Activated T-helper 17 cell treated with anti-CD3 and anti-CD28 coated beads, Interleukin-2, amount 50 U/mL, for 72 hours (primary cell): ENCODE data around the gene ATOX1. TPM values are rescaled to one million over a fixed set of nuclear protein-coding genes. Genes with fewer than 3 reads are reported as not detected.

Source experiments
- ATAC-seq: fragments of 150-1000 bp; cut with Tn5 transposase; replicated peaks from 2 replicates; pipeline ENCODE4 v1.10.0; 2021; ENCODE audit warnings: mild to moderate bottlenecking, moderate library complexity
- H3K27ac Mint-ChIP-seq: one replicate; pipeline ENCODE4 v1.8.0; 2022; ENCODE audit warnings: mixed read lengths
- H3K27me3 Mint-ChIP-seq: one replicate; pipeline ENCODE4 v1.8.0; 2022; ENCODE audit warnings: mixed read lengths
- H3K36me3 Mint-ChIP-seq: one replicate; pipeline ENCODE4 v1.8.0; 2022; ENCODE audit warnings: low read depth, mild to moderate bottlenecking, mixed read lengths
- H3K4me1 Mint-ChIP-seq: one replicate; pipeline ENCODE4 v1.8.0; 2022; ENCODE audit warnings: mixed read lengths
- H3K4me3 Mint-ChIP-seq: one replicate; pipeline ENCODE4 v1.8.0; 2022; ENCODE audit warnings: mild to moderate bottlenecking, mixed read lengths
- H3K9me3 Mint-ChIP-seq: one replicate; pipeline ENCODE4 v1.8.0; 2022; ENCODE audit warnings: mixed read lengths
- total RNA-seq, 2 donors: library from RNA; stranded (reverse); gene quantifications; one replicate each; pipeline ENCODE4 v1.2.3, GENCODE V29; 2022

The ATOX1 gene
- total RNA-seq, 2 donors from 2014 or later = 41.8 to 87.8 TPM

DNA sequence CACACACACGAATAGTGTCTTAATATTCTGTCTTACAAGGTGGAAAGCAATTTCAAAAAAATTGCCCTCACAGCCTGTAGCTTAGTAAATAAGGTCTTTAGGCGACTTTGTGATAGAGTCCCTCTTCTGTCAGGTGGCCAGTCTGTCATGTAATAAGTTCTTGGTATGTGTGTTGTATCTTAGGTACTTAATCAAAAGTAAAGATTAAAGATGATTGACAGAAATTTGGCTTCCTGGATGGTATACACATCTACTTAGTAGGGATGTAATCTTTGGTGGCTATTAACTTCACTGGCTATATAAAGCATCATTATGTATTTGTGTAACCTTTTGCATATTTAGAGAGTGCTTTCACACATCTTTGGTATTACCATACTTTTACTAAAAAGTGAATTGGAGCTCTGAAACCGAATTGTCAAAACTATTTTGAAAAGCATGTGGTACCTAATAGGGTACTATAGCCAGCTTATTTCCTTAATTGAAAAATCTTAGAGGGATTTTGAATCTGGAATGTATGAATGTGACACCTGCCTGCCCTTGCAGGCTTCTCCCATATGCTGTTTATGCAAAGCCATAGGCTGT is 16.7 kb upstream of the ATOX1 start:
- H3K9me3 Mint-ChIP-seq = no peaks in the 10 kb centered on the region

DNA sequence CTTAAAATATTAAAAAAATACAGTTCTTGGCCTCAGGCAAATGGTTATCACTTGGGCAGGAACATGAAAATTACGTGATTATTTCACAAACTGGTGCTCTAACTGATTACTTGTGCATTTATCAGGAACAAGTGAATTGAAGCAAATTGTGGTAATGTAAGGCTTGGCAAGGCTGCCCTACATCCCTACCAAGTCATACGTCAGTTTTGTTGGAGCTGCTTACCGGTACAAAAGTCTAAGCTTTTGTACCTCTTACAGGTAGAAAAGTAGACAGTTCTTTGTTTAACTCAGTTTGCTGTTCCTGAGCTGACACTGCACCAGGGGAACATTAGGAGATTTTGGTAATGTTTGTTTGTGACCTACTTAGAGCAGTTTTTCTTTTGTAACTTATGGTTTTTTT is 15.5 kb upstream of the ATOX1 start:
- peak overlapping the region; percentile 79 for H3K27ac Mint-ChIP-seq
- no peak overlapping the region for H3K4me3 Mint-ChIP-seq
- H3K4me1 Mint-ChIP-seq = peaks cover 27% of the 10 kb centered on the region
- ATAC-seq = no peak
- no peaks in the 10 kb centered on the region for H3K27me3 Mint-ChIP-seq
- peaks cover 65% of the 10 kb centered on the region for H3K36me3 Mint-ChIP-seq
- H3K9me3 Mint-ChIP-seq = no peaks in the 10 kb centered on the region

More for the DNA sequence above, 16.7 kb upstream of the ATOX1 start:
- Mint-ChIP-seq H3K27ac (peak overlapping the region; percentile 79), H3K27me3 (no peaks in the 10 kb centered on the region), H3K4me3 (no peak overlapping the region), H3K36me3 (peaks cover 77% of the 10 kb centered on the region), H3K4me1 (peaks cover 38% of the 10 kb centered on the region)
- no peak for ATAC-seq

DNA sequence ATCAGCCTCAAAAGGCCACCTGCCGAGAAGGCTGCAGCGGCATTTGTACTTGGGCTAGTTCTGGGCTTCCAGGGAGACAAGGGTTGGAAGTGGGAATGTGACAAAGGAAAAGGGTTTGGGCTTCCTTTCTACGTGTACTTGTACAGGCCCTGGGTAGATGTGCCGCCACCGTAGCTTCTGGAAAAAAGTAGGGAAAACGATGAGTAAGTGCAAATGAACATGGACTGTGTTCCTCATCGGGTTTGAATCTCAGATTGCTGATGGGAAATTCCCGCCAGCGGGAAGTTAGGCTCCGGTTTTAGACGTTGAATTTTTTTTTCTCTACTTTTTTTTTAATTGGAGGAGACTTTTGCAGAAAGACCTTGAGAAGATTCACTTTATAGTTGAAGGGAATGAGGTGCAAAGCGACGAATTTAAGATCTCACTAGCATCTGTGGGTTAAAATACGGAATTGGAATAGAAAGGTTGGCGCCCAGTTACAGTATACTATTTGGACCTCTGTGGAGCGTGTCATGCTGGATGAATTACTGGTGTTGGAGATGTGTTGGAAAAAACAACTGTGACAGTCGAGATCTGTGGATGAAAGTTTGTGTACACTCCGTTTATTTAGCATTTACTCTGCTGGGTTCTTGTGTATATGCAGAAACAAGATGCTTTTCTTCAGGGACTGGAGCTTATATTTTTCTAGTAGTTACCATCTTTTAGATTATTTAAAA is 14.6 kb upstream of the ATOX1 start:
- ATAC-seq = no peak
- Mint-ChIP-seq H3K4me3 (no peak overlapping the region), H3K27me3 (no peaks in the 10 kb centered on the region), H3K36me3 (peaks cover 56% of the 10 kb centered on the region), H3K9me3 (no peaks in the 10 kb centered on the region), H3K27ac (peak overlapping the region; percentile 79), H3K4me1 (peaks cover 22% of the 10 kb centered on the region)

DNA sequence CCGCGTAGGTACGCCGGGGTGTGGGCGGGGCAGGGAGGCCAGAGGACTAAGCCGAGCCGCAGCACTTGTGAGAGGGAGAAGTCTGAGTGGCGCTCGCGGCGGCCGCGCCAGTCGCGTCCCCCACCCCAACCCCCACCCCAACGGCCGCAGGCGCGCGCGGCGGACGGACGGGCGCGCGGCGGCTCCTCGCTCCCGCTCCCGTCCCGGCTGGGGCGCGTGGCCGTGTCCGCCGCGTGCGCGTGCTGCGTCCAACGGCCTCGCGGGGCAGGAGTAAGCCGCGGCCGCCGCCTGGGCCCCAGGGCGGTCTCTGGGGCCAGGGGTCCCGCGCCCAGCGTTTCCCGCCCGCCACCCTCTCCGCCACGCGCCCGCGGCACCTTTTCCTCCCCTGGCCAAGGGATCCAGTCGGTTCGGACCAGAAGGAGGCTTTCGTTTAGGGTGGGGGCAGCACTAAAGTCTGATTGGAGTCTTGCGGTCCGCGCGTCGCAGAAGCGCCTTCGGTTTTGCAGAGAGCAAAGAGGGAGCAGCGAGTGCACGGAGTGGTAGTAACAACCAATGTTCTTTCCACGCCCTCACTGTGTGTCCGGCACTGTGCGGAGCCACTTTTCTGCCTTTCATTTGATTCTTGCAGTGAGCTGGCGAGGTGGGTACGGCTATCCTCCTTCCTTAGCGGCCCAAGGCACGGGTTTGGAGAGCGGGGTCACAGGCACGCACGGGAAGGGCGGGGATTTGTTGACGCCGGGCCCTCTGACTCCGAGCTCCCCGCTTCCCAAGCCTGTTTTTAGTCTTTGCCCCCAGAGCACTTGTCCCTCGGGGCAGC is 13.8 kb upstream of the ATOX1 start:
- Mint-ChIP-seq H3K36me3 (peaks cover 48% of the 10 kb centered on the region), H3K27ac (peak overlapping the region; percentile 79), H3K4me1 (peaks cover 16% of the 10 kb centered on the region), H3K9me3 (no peaks in the 10 kb centered on the region), H3K27me3 (no peaks in the 10 kb centered on the region), H3K4me3 (no peak overlapping the region)
- no peak for ATAC-seq

DNA sequence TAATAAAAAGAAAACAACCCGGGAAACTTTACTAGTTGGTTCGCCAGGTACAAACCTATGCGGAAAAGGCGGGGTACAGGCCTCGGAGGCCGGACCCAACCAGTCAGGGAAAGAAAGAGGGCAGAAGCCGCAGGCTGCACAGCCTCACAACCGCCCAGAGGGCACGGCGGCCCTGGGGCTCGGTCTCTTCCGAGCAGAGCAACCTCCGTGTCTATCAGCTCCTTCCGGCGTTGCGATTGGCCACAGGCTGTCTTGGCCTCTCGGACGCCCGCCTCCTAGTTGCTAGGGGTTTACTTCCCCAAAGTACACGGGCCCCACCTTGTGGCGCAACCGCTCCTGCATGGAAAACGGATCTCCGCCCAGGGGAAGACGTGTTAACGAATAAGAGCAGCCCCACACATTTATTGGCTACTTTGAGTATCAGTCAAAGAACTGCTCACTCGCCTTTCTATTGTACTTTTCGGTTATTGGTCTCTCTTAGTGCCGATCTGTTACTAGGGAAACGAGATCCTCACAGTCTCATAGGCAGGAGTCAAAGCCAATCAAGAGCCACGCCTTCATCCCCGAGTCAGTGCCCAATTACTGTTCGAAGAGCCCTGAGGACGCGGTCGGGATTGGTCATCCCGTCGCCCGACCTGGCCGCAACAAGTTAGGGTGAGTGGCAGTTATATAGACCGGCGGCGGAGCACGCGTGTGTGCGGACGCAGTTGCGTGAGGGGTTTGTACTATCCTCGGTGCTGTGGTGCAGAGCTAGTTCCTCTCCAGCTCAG is 13.0 kb upstream of the ATOX1 start, which contains the start of gene G3BP1:
Gene G3BP1, plus strand, starts transcription at position 696 of the 770 bp plus-strand sequence. CDS start 14,667 bp downstream, outside the sequence.
- no peaks in the 10 kb centered on the region for H3K9me3 Mint-ChIP-seq
- peaks cover 40% of the 10 kb centered on the region for H3K36me3 Mint-ChIP-seq
- ATAC-seq = peak; percentile 85
- H3K27ac Mint-ChIP-seq = peak within 1 kb of the TSS; percentile 79
- no peaks in the 10 kb centered on the region for H3K27me3 Mint-ChIP-seq
- no peak within 1 kb of the TSS for H3K4me3 Mint-ChIP-seq
- peaks cover 10% of the 10 kb centered on the region for H3K4me1 Mint-ChIP-seq

DNA sequence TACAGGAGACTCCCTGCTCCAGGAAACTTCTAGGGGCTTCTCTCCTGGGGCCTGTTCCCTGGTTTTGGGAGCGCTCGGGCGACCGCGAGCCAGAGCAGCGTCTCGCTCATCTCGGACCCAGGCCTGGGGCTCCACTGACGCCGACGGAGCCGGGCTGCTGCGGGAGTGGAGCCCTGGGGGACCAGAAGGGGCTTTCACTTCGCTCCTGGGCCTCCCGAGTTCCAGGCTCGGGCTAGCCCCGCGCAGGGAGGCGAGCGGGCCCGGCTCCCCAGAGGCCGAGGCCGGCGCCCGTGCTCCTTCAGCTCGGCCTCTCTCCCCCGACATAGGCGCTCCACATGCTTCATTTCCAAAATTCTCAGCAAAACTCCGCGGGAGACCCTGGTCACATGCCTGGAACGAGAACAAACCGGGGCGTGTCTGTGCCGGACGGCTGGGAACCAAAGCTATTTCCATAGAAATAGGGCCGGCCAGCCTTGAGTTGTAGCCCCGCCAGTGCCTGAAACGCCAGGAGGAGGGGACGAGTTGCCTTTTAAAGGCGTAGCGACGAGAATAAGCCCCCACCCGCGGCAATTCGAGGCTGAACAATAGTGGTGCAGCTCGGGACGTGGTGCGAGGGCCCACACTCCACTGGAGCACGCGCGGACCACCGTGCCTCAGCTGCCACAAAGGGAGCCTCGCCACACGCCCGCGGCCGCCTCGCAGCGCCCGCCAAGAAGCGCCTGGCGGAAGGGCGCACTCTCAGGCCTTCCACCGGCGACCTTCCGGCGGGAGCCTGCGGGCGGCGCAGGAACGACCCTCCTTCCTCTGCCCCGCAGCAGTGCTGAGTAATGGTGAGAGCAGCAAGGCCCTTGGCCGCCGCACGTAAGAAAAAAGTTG is 12.2 kb upstream of the ATOX1 start:
- Mint-ChIP-seq H3K4me1 (peaks cover 4% of the 10 kb centered on the region), H3K27ac (no peak overlapping the region), H3K36me3 (peaks cover 32% of the 10 kb centered on the region), H3K27me3 (no peaks in the 10 kb centered on the region), H3K4me3 (no peak overlapping the region), H3K9me3 (no peaks in the 10 kb centered on the region)
- ATAC-seq = peak; percentile 27

DNA sequence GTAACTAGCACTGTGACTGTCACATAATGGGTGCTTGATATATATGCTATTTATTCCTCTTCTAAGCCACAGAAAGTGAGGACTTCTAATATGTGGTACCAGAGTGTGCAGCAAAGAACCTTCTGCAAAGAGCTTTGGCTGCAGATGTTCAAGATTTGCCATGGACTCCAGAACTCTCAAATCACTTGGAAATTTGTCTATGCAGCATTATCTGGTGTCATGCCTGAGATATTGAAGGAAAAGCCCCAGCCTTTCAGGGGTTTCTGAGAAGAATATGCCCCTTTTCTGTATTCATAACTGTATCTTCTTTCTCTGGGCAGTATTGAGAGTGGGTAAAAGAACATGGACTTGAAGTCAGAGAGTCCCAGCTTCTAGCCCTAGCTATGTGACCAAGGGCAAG is 8.5 kb upstream of the ATOX1 start:
- ATAC-seq = no peak
- no peaks in the 10 kb centered on the region for H3K36me3 Mint-ChIP-seq
- no peak overlapping the region for H3K27ac Mint-ChIP-seq

DNA sequence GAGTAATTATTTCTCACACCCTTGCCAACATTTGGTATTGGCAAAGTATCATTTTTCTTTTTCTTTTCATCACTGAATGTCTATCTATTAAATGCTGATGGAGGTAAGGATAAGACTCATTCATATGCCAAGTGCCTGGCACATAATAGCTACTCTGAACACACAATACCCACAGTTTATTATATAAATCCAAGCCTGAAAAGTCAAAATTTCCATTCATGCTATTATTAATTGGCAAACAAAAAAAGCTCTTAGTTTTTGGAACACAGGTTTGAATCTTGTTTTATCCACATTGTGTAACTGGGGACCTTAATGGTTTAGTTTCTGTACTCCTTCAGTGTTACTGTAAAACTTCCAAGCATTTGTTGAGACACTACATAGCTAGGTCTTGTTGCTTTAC is 6.4 kb upstream of the ATOX1 start:
- Mint-ChIP-seq H3K27ac (no peak overlapping the region), H3K4me3 (no peak overlapping the region), H3K27me3 (no peaks in the 10 kb centered on the region), H3K36me3 (no peaks in the 10 kb centered on the region), H3K9me3 (no peaks in the 10 kb centered on the region), H3K4me1 (no peaks in the 10 kb centered on the region)
- ATAC-seq = no peak

More for the DNA sequence above, 8.5 kb upstream of the ATOX1 start:
- Mint-ChIP-seq H3K4me1 (no peaks in the 10 kb centered on the region), H3K27me3 (no peaks in the 10 kb centered on the region), H3K4me3 (no peak overlapping the region), H3K9me3 (no peaks in the 10 kb centered on the region)

DNA sequence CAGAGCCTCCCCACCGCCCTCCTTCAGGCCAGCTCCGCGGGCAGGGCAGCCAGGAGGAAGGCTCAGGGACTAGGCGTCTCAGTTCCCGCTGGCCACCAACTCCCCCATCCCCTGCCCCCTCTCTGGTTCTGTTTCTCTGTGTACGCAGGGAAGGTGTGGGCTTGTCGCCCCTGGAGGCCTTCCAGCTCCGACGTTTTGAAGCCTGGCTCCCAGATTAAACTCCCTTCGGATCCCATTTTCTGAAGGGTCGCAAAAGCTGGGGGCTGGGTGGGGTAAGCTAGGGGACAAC is 346 bp downstream of the ATOX1 start:
- Mint-ChIP-seq H3K27ac (peak overlapping the region; percentile 93), H3K4me3 (peak overlapping the region; percentile 93), H3K27me3 (no peaks in the 10 kb centered on the region), H3K9me3 (no peaks in the 10 kb centered on the region), H3K36me3 (no peaks in the 10 kb centered on the region), H3K4me1 (peaks cover 24% of the 10 kb centered on the region)
- peak; percentile 21 for ATAC-seq

DNA sequence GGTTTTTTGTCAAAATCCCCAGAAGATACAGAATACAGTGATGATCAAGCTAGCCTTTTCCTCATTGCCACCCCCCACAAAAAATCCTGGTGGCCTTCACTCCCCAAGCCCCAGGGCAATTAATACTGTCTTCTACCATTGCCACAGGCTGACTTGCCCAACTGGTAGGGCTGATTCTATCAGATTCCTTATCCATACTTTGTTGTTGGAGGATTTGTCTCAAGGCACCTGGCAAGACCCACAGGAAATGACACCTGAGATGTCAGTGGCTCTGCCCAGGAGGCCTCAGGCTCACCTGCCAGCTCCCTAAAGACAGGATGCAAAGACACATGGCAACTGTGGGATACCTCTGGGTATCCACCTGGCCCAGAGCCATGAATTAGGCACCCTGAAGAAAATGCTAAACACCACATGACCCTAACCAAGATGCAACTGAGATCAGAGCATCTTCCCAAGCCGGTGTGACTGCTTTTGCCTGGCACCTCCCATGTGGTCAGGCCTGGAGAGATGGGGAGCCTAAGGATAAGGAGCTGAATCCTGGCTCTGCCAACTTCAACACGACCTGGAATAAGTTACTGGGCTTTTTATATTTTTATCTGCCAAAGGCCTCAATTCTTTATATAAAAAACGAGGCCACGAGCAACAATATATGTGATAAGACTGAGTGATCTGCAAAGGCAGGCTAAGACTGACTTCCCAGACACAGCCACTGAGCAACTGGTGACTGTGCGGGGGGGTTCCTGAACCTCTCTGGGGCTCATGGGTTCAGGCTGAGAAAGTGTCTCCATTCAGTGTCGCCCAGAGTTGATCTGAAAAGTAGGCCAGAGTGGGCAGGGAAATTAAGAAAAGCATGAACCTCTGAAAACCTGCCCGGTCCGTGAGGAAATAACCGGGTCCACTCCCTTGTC is 944 bp downstream of the ATOX1 start:
- H3K4me3 Mint-ChIP-seq = peak overlapping the region; percentile 93
- H3K9me3 Mint-ChIP-seq = no peaks in the 10 kb centered on the region
- peaks cover 6% of the 10 kb centered on the region for H3K36me3 Mint-ChIP-seq
- H3K4me1 Mint-ChIP-seq = peaks cover 24% of the 10 kb centered on the region
- peak overlapping the region; percentile 93 for H3K27ac Mint-ChIP-seq
- ATAC-seq = peak; percentile 27
- H3K27me3 Mint-ChIP-seq = no peaks in the 10 kb centered on the region

DNA sequence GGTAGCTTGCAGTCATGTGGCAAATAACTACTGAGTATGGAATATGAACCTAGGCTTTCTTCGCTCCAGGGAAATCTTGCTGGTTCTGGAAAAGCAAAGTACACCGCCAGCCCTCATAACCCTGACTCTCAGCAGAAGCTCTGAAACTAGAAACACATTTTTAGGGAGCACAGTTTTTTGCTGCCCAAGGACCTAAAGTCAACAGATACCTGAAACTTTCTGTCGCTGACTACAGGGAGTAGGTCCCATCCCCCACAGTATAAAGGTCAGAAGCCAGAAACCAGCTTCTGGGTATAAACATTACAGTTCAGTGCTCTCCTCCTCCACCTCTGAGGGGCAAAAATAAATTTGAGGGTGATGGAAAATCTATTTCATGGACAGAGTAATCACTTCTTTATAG is 3.0 kb downstream of the ATOX1 start:
- peak overlapping the region; percentile 93 for H3K4me3 Mint-ChIP-seq
- no peak overlapping the region for H3K27ac Mint-ChIP-seq
- ATAC-seq = no peak
- peaks cover 6% of the 10 kb centered on the region for H3K36me3 Mint-ChIP-seq
- peaks cover 24% of the 10 kb centered on the region for H3K4me1 Mint-ChIP-seq
- H3K9me3 Mint-ChIP-seq = no peaks in the 10 kb centered on the region
- H3K27me3 Mint-ChIP-seq = no peaks in the 10 kb centered on the region

DNA sequence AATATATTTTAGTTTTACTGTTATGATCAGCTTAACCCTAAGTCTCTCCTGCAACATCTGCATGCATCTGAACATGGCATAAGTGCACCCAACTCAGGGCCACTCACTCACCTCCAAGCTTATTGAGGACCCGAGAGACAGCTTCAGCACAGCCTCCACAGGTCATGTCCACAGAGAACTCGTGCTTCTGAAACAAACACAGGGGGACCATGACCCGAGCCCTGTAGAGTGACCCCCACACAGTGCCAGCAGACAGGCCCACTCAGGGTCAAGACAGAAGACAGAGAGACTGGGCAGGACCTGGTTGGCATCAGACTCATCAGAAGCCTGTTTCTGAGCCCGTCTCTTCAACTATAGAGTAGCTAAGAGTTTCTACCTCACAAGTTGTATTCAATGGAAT is 6.8 kb downstream of the ATOX1 start:
- no peak overlapping the region for H3K27ac Mint-ChIP-seq
- peaks cover 18% of the 10 kb centered on the region for H3K4me1 Mint-ChIP-seq
- H3K9me3 Mint-ChIP-seq = no peaks in the 10 kb centered on the region
- peaks cover 15% of the 10 kb centered on the region for H3K36me3 Mint-ChIP-seq
- no peak overlapping the region for H3K4me3 Mint-ChIP-seq
- H3K27me3 Mint-ChIP-seq = no peaks in the 10 kb centered on the region
- ATAC-seq = no peak

DNA sequence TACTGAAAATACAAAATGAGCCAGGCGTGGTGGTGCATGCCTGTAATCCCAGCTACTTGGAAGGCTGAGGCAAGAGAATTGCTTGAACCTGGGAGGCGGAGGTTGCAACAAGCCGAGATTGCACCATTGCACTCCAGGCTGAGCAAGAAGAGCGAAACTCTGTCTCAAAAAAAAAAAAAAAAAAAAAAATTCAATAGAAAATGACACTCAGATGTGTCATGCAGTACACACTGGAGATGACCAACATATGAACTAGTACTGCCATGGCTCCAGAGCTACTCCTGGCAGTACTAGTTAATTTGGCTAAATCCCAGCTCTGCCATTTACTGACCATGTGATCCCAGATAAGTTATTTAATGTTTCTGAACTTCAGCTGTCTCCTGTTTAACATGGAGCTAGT is 7.3 kb downstream of the ATOX1 start:
- H3K4me3 Mint-ChIP-seq = no peak overlapping the region
- ATAC-seq = no peak
- H3K27me3 Mint-ChIP-seq = no peaks in the 10 kb centered on the region
- peaks cover 15% of the 10 kb centered on the region for H3K36me3 Mint-ChIP-seq
- no peak overlapping the region for H3K27ac Mint-ChIP-seq
- no peaks in the 10 kb centered on the region for H3K9me3 Mint-ChIP-seq
- H3K4me1 Mint-ChIP-seq = peaks cover 18% of the 10 kb centered on the region
